NCI-H1417 treated with DMSO at 0.1 percent for 48 hours (cell line): ENCODE measurements around the gene TNS3.
"Not testable (repeated sequence)": the region's sequence is repeated elsewhere in the genome, so short reads cannot be mapped to it uniquely, and the experiment has no call there.

Experiments
- DNase-seq: peaks from one replicate; lab custom pipeline; 2025; lab: John Stamatoyannopoulos, UW

Gene TNS3

GRCh38 chr7:47282790-47283496 is 299.0 kb downstream of the TNS3 start:
- DNase-seq, result no peak

GRCh38 chr7:47281966-47282643 is 299.8 kb downstream of the TNS3 start:
- no peak for DNase-seq

- DNase-seq, result no peak
These were observed 300.8 kb downstream of the TNS3 start for GRCh38 chr7:47281161-47281560.

- DNase-seq, result no peak
These were observed 301.8 kb downstream of the TNS3 start for GRCh38 chr7:47280114-47280513.

GRCh38 chr7:47278043-47278442 is 303.9 kb downstream of the TNS3 start:
- DNase-seq, result no peak

GRCh38 chr7:47277321-47277781 is 304.6 kb downstream of the TNS3 start:
- DNase-seq, result no peak

GRCh38 chr7:47273974-47274766 is 307.7 kb downstream of the TNS3 start:
- no peak for DNase-seq

- no peak for DNase-seq
These were observed 308.8 kb downstream of the TNS3 start for GRCh38 chr7:47273088-47273487.

GRCh38 chr7:47271749-47272148 is 310.2 kb downstream of the TNS3 start:
- no peak for DNase-seq

- no peak for DNase-seq
These were observed 312.8 kb downstream of the TNS3 start for GRCh38 chr7:47268851-47269836.

GRCh38 chr7:47267346-47267745 is 314.6 kb downstream of the TNS3 start:
- no peak for DNase-seq

GRCh38 chr7:47266799-47267198 is 315.1 kb downstream of the TNS3 start:
- DNase-seq, result no peak

GRCh38 chr7:47266131-47266706 is 315.7 kb downstream of the TNS3 start:
- DNase-seq, result no peak

- no peak for DNase-seq
These were observed 316.3 kb downstream of the TNS3 start for GRCh38 chr7:47265621-47266020.

GRCh38 chr7:47264021-47264651 is 317.8 kb downstream of the TNS3 start:
- no peak for DNase-seq

GRCh38 chr7:47262881-47263280 is 319.0 kb downstream of the TNS3 start:
- no peak for DNase-seq

- DNase-seq, result not testable (repeated sequence)
These were observed 319.8 kb downstream of the TNS3 start for GRCh38 chr7:47262160-47262559.

GRCh38 chr7:47260270-47260669 is 321.6 kb downstream of the TNS3 start:
- no peak for DNase-seq

- no peak for DNase-seq
These were observed 322.2 kb downstream of the TNS3 start for GRCh38 chr7:47259682-47260081.

- no peak for DNase-seq
These were observed 323.1 kb downstream of the TNS3 start for GRCh38 chr7:47258798-47259197.

- no peak for DNase-seq
These were observed 325.9 kb downstream of the TNS3 start for GRCh38 chr7:47256016-47256415.
